Panc1 (cell line): ENCODE measurements around the gene ROR1. TPM values are rescaled to one million over a fixed set of nuclear protein-coding genes. Genes with fewer than 3 reads are reported as not detected.
A peak's percentile ranks its signal among the peaks of the same experiment; 100 is the strongest.

Experiments used
- ATAC-seq: fragments of 200-7000 bp; cut with Tn5 transposase; 2 replicates; pipeline ENCODE4 v1.9.1; 2020; ENCODE audit warnings: mild to moderate bottlenecking, moderate library complexity
- BruUV-seq: library from RNA; stranded (reverse); fragments of 400-500 nt; replicated peaks from 2 replicates; lab custom pipeline; 2021; lab: Mats Ljungman, UMichigan
- CTCF ChIA-PET: fragments of 300-600 bp; sonication (Branson Sonifier 250); formaldehyde crosslinking; loops from one replicate; lab custom pipeline; 2022; ENCODE audit warnings: antibody characterized with exemption; lab: Charles Lee
- POLR2A ChIA-PET: fragments of 300-600 bp; sonication (Branson Sonifier 250); formaldehyde crosslinking; loops from one replicate; lab custom pipeline; 2022; ENCODE audit warnings: antibody characterized with exemption; lab: Charles Lee
- DNase-seq: peaks from one replicate; pipeline ENCODE4 v3.0.0-alpha.2; 2010; ENCODE audit warnings: low read depth, low spot score
- H3K27ac ChIP-seq: 2 replicates; pipeline ENCODE4 v1.5.1; 2011; ENCODE audit warnings: mild to moderate bottlenecking, low read length, inconsistent platforms
- H3K27me3 ChIP-seq: fragments of 200-500 bp; sonication (Bioruptor generic); 2 replicates; pipeline ENCODE4 v1.6.0; 2014; ENCODE audit warnings: low read length, inconsistent platforms; ENCODE audit not compliant: control insufficient read depth, insufficient read depth
- H3K36me3 ChIP-seq: fragments of 200-500 bp; sonication (Bioruptor generic); 2 replicates; pipeline ENCODE4 v1.5.1; 2014; ENCODE audit warnings: inconsistent platforms, mild to moderate bottlenecking, low read length, moderate library complexity; ENCODE audit not compliant: control insufficient read depth, insufficient read depth
- H3K4me1 ChIP-seq: 2 replicates; pipeline ENCODE4 v1.5.1; 2011; ENCODE audit warnings: inconsistent platforms, mild to moderate bottlenecking, low read length, moderate library complexity; ENCODE audit not compliant: control insufficient read depth, insufficient read depth
- H3K4me3 ChIP-seq, 2 experiments: 2 replicates each; pipeline ENCODE4 v1.5.1; 2011 to 2012; ENCODE audit warnings: low read depth in 2 of 2, low read length in 2 of 2, mild to moderate bottlenecking in 2 of 2, inconsistent platforms in 1 of 2, moderate library complexity in 1 of 2
- H3K9me3 ChIP-seq: fragments of 200-500 bp; sonication (Bioruptor generic); 2 replicates; pipeline ENCODE4 v1.5.1; 2014; ENCODE audit warnings: low read depth, mild to moderate bottlenecking, inconsistent platforms, low read length, moderate library complexity; ENCODE audit not compliant: control insufficient read depth, insufficient read depth
- CTCF ChIP-seq: fragments of 450-650 bp; IDR thresholded peaks from 2 replicates; pipeline ENCODE4 v1.5.1; 2017; ENCODE audit warnings: mild to moderate bottlenecking
- POLR2AphosphoS5 ChIP-seq: IDR thresholded peaks from 2 replicates; pipeline ENCODE4 v1.6.1; 2012; ENCODE audit warnings: mild to moderate bottlenecking, low read depth, low read length, moderate library complexity
- REST ChIP-seq, 2 experiments: IDR thresholded peaks; 2 replicates each; pipeline ENCODE4 v1.6.1; 2011 to 2012; ENCODE audit warnings: low read depth in 2 of 2, control low read depth in 1 of 2, low read length in 1 of 2, mild to moderate bottlenecking in 1 of 2, moderate library complexity in 1 of 2; ENCODE audit not compliant: insufficient read depth in 1 of 2
- SIN3A ChIP-seq: IDR thresholded peaks from 2 replicates; pipeline ENCODE4 v1.6.1; 2012; ENCODE audit warnings: low read depth, mild to moderate bottlenecking, low read length, moderate library complexity, borderline replicate concordance; ENCODE audit not compliant: insufficient read depth
- TCF7L2 ChIP-seq: IDR thresholded peaks from 2 replicates; pipeline ENCODE4 v1.6.1; 2011; ENCODE audit warnings: mild to moderate bottlenecking, low read depth, low read length, inconsistent platforms
- in situ Hi-C: cut with HindIII; loops from 2 replicates; pipeline ENCODE4 v1.10.0; 2016; ENCODE audit warnings: low sequenced_read_pairs, low pct_unique_long_range_greater_than_20kb
- intact Hi-C: fragments of 100-400 bp; cut with micrococcal nuclease; formaldehyde crosslinking; loops from one replicate; pipeline ENCODE4 v1.10.0; 2022; ENCODE audit not compliant: unreplicated experiment
- total RNA-seq: library from RNA; stranded (reverse); gene quantifications from one replicate; pipeline ENCODE4 v1.2.1, GENCODE V29; 2021; ENCODE audit not compliant: unreplicated experiment

The ROR1 gene
- total RNA-seq, 1 experiment from 2014 or later = 19.3 TPM

GRCh38 chr1:63913533-63913932 lies 139.7 kb downstream of the ROR1 start:
- in situ Hi-C loops (no loop called here), intact Hi-C loops (loop anchor here (10.0 kb wide), 1 partner anchor 139 kb away; the partner anchor contains the start of gene ROR1)
- Histone ChIP-seq H3K4me3 (no peak overlapping the region), H3K9me3 (no peaks in the 10 kb centered on the region), H3K36me3 (no peaks in the 10 kb centered on the region), H3K4me1 (peaks cover 18% of the 10 kb centered on the region), H3K27ac (peak overlapping the region; percentile 54; the same call in 1 of the 2 replicates), H3K27me3 (no peaks in the 10 kb centered on the region)
- DNase-seq = no peak
- no peak for ATAC-seq
- no TSS peak for BruUV-seq
- TF ChIP-seq REST (IDR thresholded peaks at IDR 0.05; ENCODE audit: insufficient read depth in 1 of 2, low read depth in 2 of 2, low read length in 1 of 2) (no peak), SIN3A (no peak), POLR2AphosphoS5 (no peak), CTCF (no peak), TCF7L2 (no peak)
- ChIA-PET CTCF (no interaction called here), POLR2A (interaction anchor here (0.6 to 0.7 kb wide), 2 partner anchors 61 to 84 kb away, joined by 3 to 5 read pairs; no protein-coding TSS in a partner anchor)

- in situ Hi-C loops = no loop called here
- Histone ChIP-seq H3K36me3 (no peaks in the 10 kb centered on the region), H3K4me1 (peaks cover 23% of the 10 kb centered on the region), H3K27ac (peak overlapping the region; percentile 54; the same call in 1 of the 2 replicates), H3K4me3 (no peak overlapping the region), H3K27me3 (no peaks in the 10 kb centered on the region), H3K9me3 (no peaks in the 10 kb centered on the region)
- intact Hi-C loops = loop anchor here (10.0 kb wide), 1 partner anchor 139 kb away; the partner anchor contains the start of gene ROR1
- DNase-seq (no peak), ATAC-seq (no peak)
- no TSS peak for BruUV-seq
- ChIA-PET CTCF (no interaction called here), POLR2A (no interaction called here)
- no peak for TF ChIP-seq SIN3A
Observed at GRCh38 chr1:63914241-63914640, 140.4 kb downstream of the ROR1 start.

- BruUV-seq = no TSS peak
- in situ Hi-C loops = no loop called here
- Histone ChIP-seq H3K9me3 (no peaks in the 10 kb centered on the region), H3K4me1 (peaks cover 27% of the 10 kb centered on the region), H3K27ac (peak overlapping the region; percentile 54; the same call in 1 of the 2 replicates), H3K36me3 (no peaks in the 10 kb centered on the region), H3K4me3 (no peak overlapping the region), H3K27me3 (no peaks in the 10 kb centered on the region)
- DNase-seq (no peak), ATAC-seq (no peak)
- ChIA-PET POLR2A (no interaction called here), CTCF (no interaction called here)
- no peak for TF ChIP-seq SIN3A
- no peak for TF ChIP-seq CTCF
- TF ChIP-seq TCF7L2 = no peak
- TF ChIP-seq REST (IDR thresholded peaks at IDR 0.05; ENCODE audit: insufficient read depth in 1 of 2, low read depth in 2 of 2, low read length in 1 of 2) = no peak
- TF ChIP-seq POLR2AphosphoS5 = no peak
- intact Hi-C loops = loop anchor here (10.0 kb wide), 1 partner anchor 140 kb away; the partner anchor contains the start of gene ROR1
Observed at GRCh38 chr1:63914706-63915105, 140.9 kb downstream of the ROR1 start.
